ENCODE measurements around the gene TCP11.
"Not testable (repeated sequence)": the region's sequence is repeated elsewhere in the genome, so short reads cannot be mapped to it uniquely, and the experiment has no call there.

The TCP11 gene

GRCh38 chr6:35142588-35143569 lies 1.7 kb upstream of the TCP11 start:
- no peak for DNase-seq

- no peak for DNase-seq
Observed at GRCh38 chr6:35140639-35141006, 516 bp downstream of the TCP11 start.

- peak; percentile 56 for DNase-seq
Observed at GRCh38 chr6:35139924-35140638, 1.1 kb downstream of the TCP11 start.

GRCh38 chr6:35139470-35139869 lies 1.7 kb downstream of the TCP11 start:
- no peak for DNase-seq

GRCh38 chr6:35138191-35138590 lies 2.9 kb downstream of the TCP11 start:
- DNase-seq: not testable (repeated sequence)

- no peak for DNase-seq
Observed at GRCh38 chr6:35136185-35136584, 5.0 kb downstream of the TCP11 start.

GRCh38 chr6:35128496-35128895 lies 12.6 kb downstream of the TCP11 start:
- DNase-seq: no peak

- no peak for DNase-seq
Observed at GRCh38 chr6:35128042-35128441, 13.1 kb downstream of the TCP11 start.

GRCh38 chr6:35124356-35124755 lies 16.8 kb downstream of the TCP11 start:
- DNase-seq: no peak

- DNase-seq: no peak
Observed at GRCh38 chr6:35120746-35121145, 20.4 kb downstream of the TCP11 start.

GRCh38 chr6:35108309-35108885 lies 32.7 kb downstream of the TCP11 start:
- DNase-seq: no peak

- DNase-seq: not testable (repeated sequence)
Observed at GRCh38 chr6:35107761-35108160, 33.4 kb downstream of the TCP11 start.

- not testable (repeated sequence) for DNase-seq
Observed at GRCh38 chr6:35107208-35107607, 33.9 kb downstream of the TCP11 start.

GRCh38 chr6:35106061-35106460 lies 35.1 kb downstream of the TCP11 start:
- not testable (repeated sequence) for DNase-seq

- no peak for DNase-seq
Observed at GRCh38 chr6:35105078-35105477, 36.1 kb downstream of the TCP11 start.

GRCh38 chr6:35099116-35099515 lies 42.0 kb downstream of the TCP11 start:
- DNase-seq: no peak

GRCh38 chr6:35096129-35096862 lies 44.8 kb downstream of the TCP11 start:
- no peak for DNase-seq

GRCh38 chr6:35094183-35094582 lies 47.0 kb downstream of the TCP11 start:
- no peak for DNase-seq

GRCh38 chr6:35093783-35094182 lies 47.4 kb downstream of the TCP11 start:
- DNase-seq: no peak

- no peak for DNase-seq
Observed at GRCh38 chr6:35093118-35093445, 48.1 kb downstream of the TCP11 start.

GRCh38 chr6:35092362-35093117 lies 48.6 kb downstream of the TCP11 start:
- no peak for DNase-seq

GRCh38 chr6:35091346-35092083 lies 49.6 kb downstream of the TCP11 start:
- DNase-seq: no peak
